Measurements from ENCODE around the gene PIGZ.
A peak's percentile ranks its signal among the peaks of the same experiment; 100 is the strongest.

PIGZ gene

DNA sequence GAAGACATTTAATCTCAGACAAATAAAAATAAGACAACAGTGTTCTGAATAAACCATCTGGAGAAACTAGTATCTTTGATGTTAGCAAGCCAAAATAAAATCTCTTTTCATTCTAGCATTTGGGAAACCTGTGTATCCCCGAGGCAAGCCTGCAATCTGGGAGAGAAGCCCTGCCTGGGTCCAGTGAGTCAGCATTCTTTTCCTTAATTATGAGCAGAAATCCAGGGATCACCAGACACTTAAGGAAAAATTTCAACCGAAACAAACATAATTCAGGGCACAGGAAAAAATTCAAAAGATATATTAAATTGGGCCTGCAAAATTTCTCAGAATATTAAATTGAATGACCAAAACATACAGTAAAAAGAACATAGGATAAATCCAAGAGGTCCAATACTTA, 30.5 kb downstream of the PIGZ start:
- TF ChIP-seq, protein P1, sequence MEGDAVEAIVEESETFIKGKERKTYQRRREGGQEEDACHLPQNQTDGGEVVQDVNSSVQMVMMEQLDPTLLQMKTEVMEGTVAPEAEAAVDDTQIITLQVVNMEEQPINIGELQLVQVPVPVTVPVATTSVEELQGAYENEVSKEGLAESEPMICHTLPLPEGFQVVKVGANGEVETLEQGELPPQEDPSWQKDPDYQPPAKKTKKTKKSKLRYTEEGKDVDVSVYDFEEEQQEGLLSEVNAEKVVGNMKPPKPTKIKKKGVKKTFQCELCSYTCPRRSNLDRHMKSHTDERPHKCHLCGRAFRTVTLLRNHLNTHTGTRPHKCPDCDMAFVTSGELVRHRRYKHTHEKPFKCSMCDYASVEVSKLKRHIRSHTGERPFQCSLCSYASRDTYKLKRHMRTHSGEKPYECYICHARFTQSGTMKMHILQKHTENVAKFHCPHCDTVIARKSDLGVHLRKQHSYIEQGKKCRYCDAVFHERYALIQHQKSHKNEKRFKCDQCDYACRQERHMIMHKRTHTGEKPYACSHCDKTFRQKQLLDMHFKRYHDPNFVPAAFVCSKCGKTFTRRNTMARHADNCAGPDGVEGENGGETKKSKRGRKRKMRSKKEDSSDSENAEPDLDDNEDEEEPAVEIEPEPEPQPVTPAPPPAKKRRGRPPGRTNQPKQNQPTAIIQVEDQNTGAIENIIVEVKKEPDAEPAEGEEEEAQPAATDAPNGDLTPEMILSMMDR (IDR thresholded peaks at IDR 0.05; ENCODE audit: extremely low read depth, insufficient read depth, missing control alignments) = no peak
- in situ Hi-C loops (cut with MboI; ENCODE audit: low pct_unique_long_range_greater_than_20kb, low sequenced_read_pairs, unreplicated experiment) = no loop called here
- DNase-seq (ENCODE audit: low spot score) = no peak

DNA sequence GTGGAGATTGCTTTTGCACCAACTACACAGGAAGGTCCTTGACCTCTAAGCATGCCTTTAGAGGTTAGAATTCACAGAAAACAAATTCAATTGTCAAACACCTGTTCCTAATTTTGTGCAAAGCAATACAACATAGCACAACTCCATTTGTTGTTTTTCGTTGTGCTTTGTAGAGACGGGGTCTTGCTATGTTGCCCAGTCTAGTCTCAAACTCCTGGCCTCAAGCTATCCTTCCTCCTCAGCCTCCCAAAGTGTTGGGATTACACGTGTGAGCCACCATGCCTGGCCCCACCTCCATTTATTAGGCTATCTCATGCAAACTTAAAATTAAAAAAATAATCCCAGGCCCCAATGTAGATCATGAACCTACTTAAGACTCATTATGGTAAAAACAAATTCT, 32.3 kb downstream of the PIGZ start:
- TF ChIP-seq, protein P1 (IDR thresholded peaks at IDR 0.05; ENCODE audit: extremely low read depth, insufficient read depth, missing control alignments) = no peak
- no peak for DNase-seq (ENCODE audit: low spot score)
- in situ Hi-C loops (cut with MboI; ENCODE audit: low pct_unique_long_range_greater_than_20kb, low sequenced_read_pairs, unreplicated experiment) = no loop called here

DNA sequence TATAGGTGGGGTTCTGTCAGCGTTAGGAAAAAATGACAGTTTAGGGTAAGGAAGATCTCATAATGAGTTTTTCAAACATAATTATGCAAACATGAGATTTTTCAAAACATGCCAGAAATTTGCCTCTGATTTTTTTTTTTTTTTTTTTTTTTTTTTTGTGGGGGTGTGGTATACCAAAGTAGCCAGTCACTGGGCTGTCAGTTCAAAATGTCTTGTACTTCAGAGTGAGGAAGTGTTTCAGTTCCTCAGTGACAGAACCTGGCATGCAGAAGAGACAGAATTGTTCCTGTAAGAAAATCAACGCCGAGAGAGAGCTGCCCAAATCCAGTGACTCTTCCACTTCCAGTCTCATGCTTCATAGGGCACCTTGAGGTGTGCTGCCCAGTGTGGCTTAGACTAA, 36.0 kb downstream of the PIGZ start:
- TF ChIP-seq, protein P1 (IDR thresholded peaks at IDR 0.05; ENCODE audit: extremely low read depth, insufficient read depth, missing control alignments) = no peak
- DNase-seq (ENCODE audit: low spot score) = peak; percentile 23
- in situ Hi-C loops (cut with MboI; ENCODE audit: low pct_unique_long_range_greater_than_20kb, low sequenced_read_pairs, unreplicated experiment) = no loop called here

DNA sequence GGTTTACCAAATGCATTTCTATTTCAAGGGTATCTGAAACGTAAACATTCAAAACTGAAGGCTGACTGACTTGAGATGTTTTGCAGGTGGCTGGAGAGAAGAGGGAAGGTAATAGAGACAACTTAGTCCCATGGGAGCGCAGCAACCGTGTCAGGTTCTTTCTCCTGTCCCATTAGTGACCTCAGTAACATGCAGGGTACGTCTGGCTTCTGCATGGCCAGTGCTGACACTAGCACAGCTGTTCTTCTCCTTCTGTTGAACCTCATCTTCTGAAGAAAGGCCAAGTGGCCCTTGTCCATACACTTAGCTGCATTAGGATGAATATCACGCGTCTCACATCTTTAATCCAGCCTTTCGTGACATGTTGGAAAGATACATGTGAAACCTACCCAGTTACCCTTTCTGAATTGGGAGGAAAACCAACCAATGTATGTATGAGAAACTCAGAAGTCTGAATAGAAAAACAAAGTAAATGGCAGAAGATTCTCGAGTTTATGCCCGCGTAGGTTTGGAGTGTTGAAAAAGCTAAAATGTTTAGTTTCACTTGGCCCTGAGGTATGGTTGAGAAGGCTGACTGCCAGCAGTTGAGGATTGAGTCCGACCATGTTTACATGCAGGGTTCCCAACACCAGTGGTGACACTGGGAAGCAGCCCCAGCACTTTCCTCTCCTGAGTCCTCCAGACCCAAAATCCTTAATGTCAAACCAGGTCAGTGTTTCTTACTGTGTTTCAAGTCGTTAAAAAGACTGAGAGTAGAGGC, 36.6 kb downstream of the PIGZ start:
- in situ Hi-C loops (cut with MboI; ENCODE audit: low pct_unique_long_range_greater_than_20kb, low sequenced_read_pairs, unreplicated experiment) = no loop called here
- TF ChIP-seq, protein P1 (IDR thresholded peaks at IDR 0.05; ENCODE audit: extremely low read depth, insufficient read depth, missing control alignments) = no peak
- DNase-seq (ENCODE audit: low spot score) = no peak

DNA sequence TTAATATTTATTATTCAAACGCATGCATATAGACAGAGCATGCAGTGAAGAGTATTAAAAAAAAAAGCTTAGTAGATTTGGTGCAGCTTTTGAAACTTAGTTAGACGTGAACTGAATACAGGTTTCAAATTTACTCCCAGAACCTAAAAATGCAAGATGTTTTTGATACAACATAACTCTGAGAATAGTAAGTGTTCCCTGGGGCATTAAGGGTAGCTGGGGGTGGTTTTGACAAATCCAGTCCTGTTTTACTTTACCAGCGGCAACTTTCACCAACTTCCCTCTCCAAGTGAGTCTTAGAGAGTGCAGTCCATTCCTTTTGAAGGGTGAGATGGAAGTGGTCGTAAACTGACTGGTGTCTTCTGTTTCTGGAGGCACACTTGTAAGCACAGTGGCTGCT, 37.5 kb downstream of the PIGZ start:
- DNase-seq (ENCODE audit: low spot score) = no peak
- TF ChIP-seq, protein P1 (IDR thresholded peaks at IDR 0.05; ENCODE audit: extremely low read depth, insufficient read depth, missing control alignments) = no peak
- in situ Hi-C loops (cut with MboI; ENCODE audit: low pct_unique_long_range_greater_than_20kb, low sequenced_read_pairs, unreplicated experiment) = no loop called here

DNA sequence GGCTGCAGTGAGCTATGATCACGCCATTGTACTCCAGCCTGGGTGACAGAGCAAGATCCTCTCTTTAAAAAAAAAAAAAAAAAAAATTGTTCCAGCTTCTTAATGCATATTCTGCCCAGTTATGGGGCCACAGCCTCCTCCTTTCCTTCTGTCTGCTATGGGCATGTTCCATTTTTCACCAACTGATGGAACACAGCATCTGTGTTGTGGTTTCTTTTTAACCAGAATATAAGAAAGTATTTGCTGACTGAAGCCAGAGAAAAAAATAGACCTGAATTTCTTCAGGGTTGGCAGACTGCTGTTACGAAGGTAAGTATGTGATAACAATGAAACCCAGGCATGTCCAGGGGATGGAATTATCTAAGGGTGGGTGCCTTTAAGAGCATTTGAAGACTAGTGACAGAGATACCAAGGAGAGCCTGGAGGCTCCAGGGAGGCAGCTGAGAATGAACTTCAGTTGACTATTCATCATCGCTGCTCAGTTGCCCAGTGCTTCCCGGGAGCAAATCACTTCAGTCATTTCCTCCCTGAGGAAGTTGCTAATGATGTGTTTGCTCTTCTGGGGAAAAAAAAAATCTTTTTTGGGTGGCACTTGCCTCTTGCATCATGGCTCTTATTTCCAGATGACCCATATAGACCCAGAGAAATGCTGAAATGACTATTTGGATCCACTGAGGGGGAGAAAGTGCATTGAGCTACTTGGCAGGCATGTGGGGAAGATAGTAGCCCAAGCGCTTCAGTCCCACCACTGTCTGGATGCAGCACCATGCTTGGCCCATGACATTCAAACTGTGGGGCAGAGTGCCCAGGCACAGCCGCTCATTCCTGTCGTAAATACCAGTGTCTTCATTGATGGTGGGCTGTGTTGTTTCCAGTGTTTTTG, 40.8 kb downstream of the PIGZ start:
- in situ Hi-C loops (cut with MboI; ENCODE audit: low pct_unique_long_range_greater_than_20kb, low sequenced_read_pairs, unreplicated experiment) = no loop called here
- DNase-seq (ENCODE audit: low spot score) = no peak
- TF ChIP-seq, protein P1 (IDR thresholded peaks at IDR 0.05; ENCODE audit: extremely low read depth, insufficient read depth, missing control alignments) = no peak
